ENCODE data around the gene ICAM5.
A peak's percentile ranks its signal among the peaks of the same experiment; 100 is the strongest.
"Not testable (repeated sequence)": the region's sequence is repeated elsewhere in the genome, so short reads cannot be mapped to it uniquely, and the experiment has no call there.

Gene ICAM5

GRCh38 chr19:10269333-10270179 is 20.2 kb upstream of the ICAM5 start:
- DNase-seq (ENCODE audit: low read depth in 3 of 3) = peak; percentile 79 to 83 (median 81)

DNA sequence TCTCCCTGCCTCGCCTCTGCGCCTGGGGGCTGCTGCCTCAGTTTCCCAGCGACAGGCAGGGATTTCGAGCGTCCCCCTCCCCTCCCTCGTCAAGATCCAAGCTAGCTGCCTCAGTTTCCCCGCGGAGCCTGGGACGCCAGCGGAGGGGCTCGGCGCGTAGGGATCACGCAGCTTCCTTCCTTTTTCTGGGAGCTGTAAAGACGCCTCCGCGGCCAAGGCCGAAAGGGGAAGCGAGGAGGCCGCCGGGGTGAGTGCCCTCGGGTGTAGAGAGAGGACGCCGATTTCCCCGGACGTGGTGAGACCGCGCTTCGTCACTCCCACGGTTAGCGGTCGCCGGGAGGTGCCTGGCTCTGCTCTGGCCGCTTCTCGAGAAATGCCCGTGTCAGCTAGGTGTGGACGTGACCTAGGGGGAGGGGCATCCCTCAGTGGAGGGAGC is 19.6 kb upstream of the ICAM5 start:
- peak; percentile 55 to 69 (median 62) for DNase-seq (ENCODE audit: low read depth in 3 of 3)

DNA sequence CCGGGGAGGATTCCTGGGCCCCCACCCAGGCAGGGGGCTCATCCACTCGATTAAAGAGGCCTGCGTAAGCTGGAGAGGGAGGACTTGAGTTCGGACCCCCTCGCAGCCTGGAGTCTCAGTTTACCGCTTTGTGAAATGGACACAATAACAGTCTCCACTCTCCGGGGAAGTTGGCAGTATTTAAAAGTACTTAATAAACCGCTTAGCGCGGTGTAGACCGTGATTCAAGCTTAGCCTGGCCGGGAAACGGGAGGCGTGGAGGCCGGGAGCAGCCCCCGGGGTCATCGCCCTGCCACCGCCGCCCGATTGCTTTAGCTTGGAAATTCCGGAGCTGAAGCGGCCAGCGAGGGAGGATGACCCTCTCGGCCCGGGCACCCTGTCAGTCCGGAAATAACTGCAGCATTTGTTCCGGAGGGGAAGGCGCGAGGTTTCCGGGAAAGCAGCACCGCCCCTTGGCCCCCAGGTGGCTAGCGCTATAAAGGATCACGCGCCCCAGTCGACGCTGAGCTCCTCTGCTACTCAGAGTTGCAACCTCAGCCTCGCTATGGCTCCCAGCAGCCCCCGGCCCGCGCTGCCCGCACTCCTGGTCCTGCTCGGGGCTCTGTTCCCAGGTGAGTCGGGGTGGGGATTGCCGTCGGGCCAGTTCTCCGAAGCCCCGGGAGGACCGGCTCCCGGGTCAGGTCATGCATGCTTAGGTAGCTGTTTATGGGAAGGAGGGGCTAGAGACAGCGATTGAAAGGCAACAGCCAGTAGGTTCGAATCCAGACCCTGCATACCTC is 18.9 kb upstream of the ICAM5 start, which contains the start of gene ICAM1:
Gene ICAM1, plus strand, starts transcription at position 505 of the 779 bp plus-strand sequence. Its CDS starts 40 bp downstream, at position 545.
- peak; percentile 61 to 70 (median 61) for DNase-seq (ENCODE audit: low read depth in 3 of 3)

GRCh38 chr19:10271543-10272086 is 18.1 kb upstream of the ICAM5 start:
- DNase-seq (ENCODE audit: low read depth in 3 of 3) = no peak

DNA sequence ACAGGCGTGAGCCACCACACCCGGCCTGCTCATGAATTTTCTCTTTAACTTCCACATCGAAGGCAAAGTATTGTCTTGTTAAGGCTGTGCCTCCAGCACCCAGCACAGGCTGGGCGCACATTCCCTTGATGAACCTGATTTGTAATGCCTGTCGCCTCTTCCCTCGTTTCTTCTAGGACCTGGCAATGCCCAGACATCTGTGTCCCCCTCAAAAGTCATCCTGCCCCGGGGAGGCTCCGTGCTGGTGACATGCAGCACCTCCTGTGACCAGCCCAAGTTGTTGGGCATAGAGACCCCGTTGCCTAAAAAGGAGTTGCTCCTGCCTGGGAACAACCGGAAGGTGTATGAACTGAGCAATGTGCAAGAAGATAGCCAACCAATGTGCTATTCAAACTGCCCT is 15.2 kb upstream of the ICAM5 start:
- DNase-seq (ENCODE audit: low read depth in 3 of 3) = no peak

DNA sequence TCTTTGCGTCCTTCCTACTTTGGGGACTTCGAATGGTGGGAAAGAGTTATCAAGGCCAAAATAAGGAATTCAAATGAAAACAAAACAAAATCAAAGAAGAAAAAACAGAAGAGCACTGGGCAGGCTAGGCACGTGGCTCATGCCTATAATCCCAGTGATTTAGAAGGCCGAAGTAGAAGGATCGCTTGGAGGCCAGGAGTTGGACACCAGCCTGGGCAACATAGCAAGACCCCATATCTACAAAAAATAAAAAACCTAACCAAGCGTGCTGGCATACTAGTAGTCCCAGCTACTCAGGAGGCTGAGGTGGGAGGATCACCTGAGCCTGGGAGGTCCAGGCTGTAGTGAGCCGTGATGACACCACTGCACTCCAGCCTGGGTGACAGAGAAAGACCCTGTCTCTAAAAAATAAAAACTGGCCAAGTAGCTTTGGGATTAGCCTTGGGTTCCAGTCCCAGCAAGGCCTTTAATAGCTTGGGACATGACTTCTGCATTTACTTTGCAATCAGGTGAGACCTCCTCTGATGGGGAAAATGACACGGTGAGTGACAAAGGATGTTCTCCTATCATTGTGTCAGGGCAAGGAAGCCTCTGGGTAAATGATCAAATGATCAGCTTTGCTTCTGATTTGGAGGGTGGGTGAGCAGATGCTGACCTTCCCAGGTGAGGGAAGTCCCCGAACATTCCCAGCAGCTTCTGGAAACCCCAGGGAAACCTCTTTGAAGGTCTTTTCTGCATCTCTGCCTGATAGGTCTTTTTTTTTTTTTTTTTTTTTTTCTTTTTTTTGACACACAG is 11.8 kb upstream of the ICAM5 start:
- no peak for DNase-seq (ENCODE audit: low read depth in 3 of 3)

DNA sequence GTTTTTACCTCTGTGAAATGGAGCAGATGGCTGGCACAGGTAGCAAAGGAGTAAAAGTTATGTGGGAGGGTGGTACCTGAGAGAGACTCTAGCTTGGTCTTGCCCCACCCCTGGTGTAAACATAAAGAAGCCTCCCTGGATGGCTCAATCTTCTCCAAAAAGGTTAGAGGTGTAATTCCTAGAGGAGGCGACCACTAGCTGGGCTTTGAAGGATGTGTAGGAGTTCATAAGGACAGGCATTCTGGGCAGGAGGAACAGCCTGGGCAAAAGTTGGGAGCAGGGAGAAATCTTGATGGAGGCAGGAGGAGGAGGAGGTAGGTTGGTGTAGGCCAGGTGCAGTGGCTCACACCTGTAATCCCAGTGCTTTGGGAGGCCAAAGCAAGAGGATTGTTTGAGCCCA is 10.8 kb upstream of the ICAM5 start:
- no peak for DNase-seq (ENCODE audit: low read depth in 3 of 3)

DNA sequence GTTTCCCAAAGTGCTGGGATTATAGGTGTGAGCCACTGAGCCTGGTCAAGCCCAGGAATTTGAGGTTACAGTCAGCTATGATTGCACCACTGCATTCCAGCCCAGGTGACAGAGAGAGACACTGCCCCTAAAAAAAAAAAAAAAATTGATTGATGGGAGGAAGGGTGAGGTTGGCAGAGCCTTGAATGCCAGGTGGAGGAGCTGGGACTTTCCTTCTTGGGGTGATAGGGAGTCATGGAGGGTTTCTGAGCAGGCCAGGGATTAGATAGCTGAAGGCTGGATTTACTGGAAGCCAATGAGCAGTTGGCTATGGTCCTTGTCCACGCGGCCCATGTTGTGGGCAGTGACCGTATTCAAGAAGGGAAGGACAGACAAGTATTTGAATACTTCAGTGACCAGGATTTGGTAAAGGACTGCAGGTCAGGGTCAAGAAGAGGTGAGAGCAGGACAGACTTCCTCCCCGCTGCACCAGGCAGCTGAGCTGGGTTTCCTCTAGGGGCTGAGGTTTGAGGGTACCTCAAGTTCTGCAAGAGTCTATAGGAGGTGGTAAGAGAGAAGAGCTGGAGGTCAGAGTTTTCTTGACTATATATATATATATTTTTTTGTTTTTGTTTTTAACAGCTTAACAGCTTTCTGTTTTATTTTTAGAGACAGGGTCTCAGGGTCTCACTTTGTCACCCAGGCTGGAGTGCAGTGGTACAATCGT is 9.9 kb upstream of the ICAM5 start:
- DNase-seq (ENCODE audit: low read depth in 3 of 3) = no peak

DNA sequence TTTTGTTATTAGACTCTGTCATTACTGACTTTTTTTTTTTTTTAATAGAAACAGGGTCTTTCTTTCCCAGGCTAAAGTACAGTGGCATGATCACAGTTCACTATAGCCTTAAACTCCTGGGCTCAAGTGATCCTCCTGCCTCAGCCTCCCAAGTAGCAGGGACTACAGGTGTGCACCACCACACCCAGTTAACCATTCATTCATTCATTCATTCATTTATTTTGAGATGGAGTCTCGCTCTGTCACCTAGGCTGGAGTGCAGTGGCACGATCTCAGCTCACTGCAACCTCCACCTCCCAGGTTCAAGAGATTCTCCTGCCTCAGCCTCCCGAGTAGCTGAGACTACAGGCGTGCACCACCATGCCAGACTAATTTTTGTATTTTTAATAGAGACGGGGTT is 7.7 kb upstream of the ICAM5 start:
- DNase-seq (ENCODE audit: low read depth in 3 of 3) = not testable (repeated sequence)

- DNase-seq (ENCODE audit: low read depth in 3 of 3) = no peak
Observed at GRCh38 chr19:10283301-10284064, 6.3 kb upstream of the ICAM5 start.

GRCh38 chr19:10284065-10284959 is 5.4 kb upstream of the ICAM5 start:
- DNase-seq (ENCODE audit: low read depth in 3 of 3) = no peak

- no peak for DNase-seq (ENCODE audit: low read depth in 3 of 3)
Observed at GRCh38 chr19:10284960-10285278, 4.8 kb upstream of the ICAM5 start.

DNA sequence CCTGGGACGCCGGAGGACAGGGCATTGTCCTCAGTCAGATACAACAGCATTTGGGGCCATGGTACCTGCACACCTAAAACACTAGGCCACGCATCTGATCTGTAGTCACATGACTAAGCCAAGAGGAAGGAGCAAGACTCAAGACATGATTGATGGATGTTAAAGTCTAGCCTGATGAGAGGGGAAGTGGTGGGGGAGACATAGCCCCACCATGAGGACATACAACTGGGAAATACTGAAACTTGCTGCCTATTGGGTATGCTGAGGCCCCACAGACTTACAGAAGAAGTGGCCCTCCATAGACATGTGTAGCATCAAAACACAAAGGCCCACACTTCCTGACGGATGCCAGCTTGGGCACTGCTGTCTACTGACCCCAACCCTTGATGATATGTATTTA is 4.4 kb upstream of the ICAM5 start:
- DNase-seq (ENCODE audit: low read depth in 3 of 3) = no peak

GRCh38 chr19:10286803-10287737 is 2.7 kb upstream of the ICAM5 start, which contains the start of gene ICAM4:
Gene ICAM4, plus strand, starts transcription at chr19:10286955. Its CDS starts 58 bp downstream, at chr19:10287013.
- DNase-seq (ENCODE audit: low read depth in 3 of 3) = no peak

DNA sequence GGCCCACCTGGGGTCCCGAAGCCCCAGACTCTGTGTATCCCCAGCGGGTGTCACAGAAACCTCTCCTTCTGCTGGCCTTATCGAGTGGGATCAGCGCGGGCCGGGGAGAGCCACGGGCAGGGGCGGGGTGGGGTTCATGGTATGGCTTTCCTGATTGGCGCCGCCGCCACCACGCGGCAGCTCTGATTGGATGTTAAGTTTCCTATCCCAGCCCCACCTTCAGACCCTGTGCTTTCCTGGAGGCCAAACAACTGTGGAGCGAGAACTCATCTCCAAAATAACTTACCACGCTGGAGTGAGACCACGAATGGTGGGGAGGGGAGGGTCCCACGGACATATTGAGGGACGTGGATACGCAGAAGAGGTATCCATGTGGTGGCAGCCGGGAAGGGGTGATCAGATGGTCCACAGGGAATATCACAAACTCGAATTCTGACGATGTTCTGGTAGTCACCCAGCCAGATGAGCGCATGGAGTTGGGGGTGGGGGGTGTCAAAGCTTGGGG is 1.0 kb upstream of the ICAM5 start:
- DNase-seq (ENCODE audit: low read depth in 3 of 3) = peak in 1 of 3 donors; percentile 41

GRCh38 chr19:10289167-10289835 is 451 bp upstream of the ICAM5 start:
- DNase-seq (ENCODE audit: low read depth in 3 of 3) = peak in 2 of 3 donors; percentile 64 to 66

GRCh38 chr19:10290357-10290875 is 664 bp downstream of the ICAM5 start:
- no peak for DNase-seq (ENCODE audit: low read depth in 3 of 3)

All from stimulated activated CD4-positive, alpha-beta T cell treated with anti-CD3 and anti-CD28 coated beads, TNF-alpha, amount 100 ng/mL, for 48 hours (primary cell).